Endothelial cell (in vitro differentiated cells): ENCODE measurements around the gene BACE2. TPM values are rescaled to one million over a fixed set of nuclear protein-coding genes. Genes with fewer than 3 reads are reported as not detected.
"Not testable (repeated sequence)": the region's sequence is repeated elsewhere in the genome, so short reads cannot be mapped to it uniquely, and the experiment has no call there.

Source experiments
- DNase-seq: peaks from one replicate; pipeline ENCODE4 v3.0.0; 2021; ENCODE audit warnings: low spot score
- H3K27ac Mint-ChIP-seq: one replicate; pipeline ENCODE4 v1.8.0; 2021; ENCODE audit warnings: mixed read lengths, inconsistent platforms; ENCODE audit not compliant: unreplicated experiment
- H3K27me3 Mint-ChIP-seq: one replicate; pipeline ENCODE4 v1.8.0; 2021; ENCODE audit warnings: mild to moderate bottlenecking, moderate library complexity, mixed read lengths, inconsistent platforms; ENCODE audit not compliant: unreplicated experiment
- H3K36me3 Mint-ChIP-seq: one replicate; pipeline ENCODE4 v1.8.0; 2021; ENCODE audit warnings: mild to moderate bottlenecking, low read depth, mixed read lengths, inconsistent platforms; ENCODE audit not compliant: unreplicated experiment
- H3K4me1 Mint-ChIP-seq: one replicate; pipeline ENCODE4 v1.8.0; 2021; ENCODE audit warnings: mild to moderate bottlenecking, mixed read lengths, inconsistent platforms; ENCODE audit not compliant: unreplicated experiment
- H3K4me3 Mint-ChIP-seq: one replicate; pipeline ENCODE4 v1.8.0; 2021; ENCODE audit warnings: mild to moderate bottlenecking, mixed read lengths, inconsistent platforms; ENCODE audit not compliant: unreplicated experiment
- H3K9me3 Mint-ChIP-seq: one replicate; pipeline ENCODE4 v1.8.0; 2021; ENCODE audit warnings: mixed read lengths, inconsistent platforms; ENCODE audit not compliant: unreplicated experiment
- total RNA-seq: library from RNA; stranded (reverse); fragmentation: NEBNext Ultra II Directional; extraction: Animal tissue kit (Norgen Biotek cat#: 25700); gene quantifications from one replicate; pipeline ENCODE4 v1.2.1, GENCODE V29; 2021; ENCODE audit not compliant: unreplicated experiment
- TF ChIP-seq, protein P1 (sequence below): fragments of 200-600 bp; sonication (generic); IDR thresholded peaks from one replicate; pipeline ENCODE4 v1.5.0; 2021; ENCODE audit warnings: antibody characterized with exemption; ENCODE audit not compliant: unreplicated experiment

BACE2 gene
- total RNA-seq, 1 donor from 2014 or later = 151 TPM

DNA sequence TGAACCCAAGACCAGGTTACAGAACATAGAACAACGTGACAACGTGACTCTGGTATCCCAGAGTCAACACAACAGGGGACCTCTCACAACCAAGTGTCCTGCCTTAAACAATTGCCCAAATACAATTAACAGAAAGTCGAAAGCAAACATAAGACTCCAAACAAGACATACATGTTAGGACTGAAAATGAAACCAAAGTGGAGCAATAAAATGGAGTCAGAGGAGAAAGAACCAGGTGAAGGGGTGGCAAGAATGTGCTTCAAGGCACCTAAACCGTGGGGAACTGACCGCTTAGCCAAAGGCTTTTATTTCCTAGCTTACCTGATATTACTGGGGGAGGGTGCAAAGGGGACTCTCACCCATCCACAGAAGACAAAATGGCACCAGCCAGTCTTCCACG lies 17.8 kb downstream of the BACE2 start:
- H3K4me1 Mint-ChIP-seq = peaks cover 6% of the 10 kb centered on the region
- peaks cover 16% of the 10 kb centered on the region for H3K36me3 Mint-ChIP-seq
- no peaks in the 10 kb centered on the region for H3K27me3 Mint-ChIP-seq
- H3K9me3 Mint-ChIP-seq = no peaks in the 10 kb centered on the region
- no peak overlapping the region for H3K4me3 Mint-ChIP-seq
- TF ChIP-seq, protein P1, sequence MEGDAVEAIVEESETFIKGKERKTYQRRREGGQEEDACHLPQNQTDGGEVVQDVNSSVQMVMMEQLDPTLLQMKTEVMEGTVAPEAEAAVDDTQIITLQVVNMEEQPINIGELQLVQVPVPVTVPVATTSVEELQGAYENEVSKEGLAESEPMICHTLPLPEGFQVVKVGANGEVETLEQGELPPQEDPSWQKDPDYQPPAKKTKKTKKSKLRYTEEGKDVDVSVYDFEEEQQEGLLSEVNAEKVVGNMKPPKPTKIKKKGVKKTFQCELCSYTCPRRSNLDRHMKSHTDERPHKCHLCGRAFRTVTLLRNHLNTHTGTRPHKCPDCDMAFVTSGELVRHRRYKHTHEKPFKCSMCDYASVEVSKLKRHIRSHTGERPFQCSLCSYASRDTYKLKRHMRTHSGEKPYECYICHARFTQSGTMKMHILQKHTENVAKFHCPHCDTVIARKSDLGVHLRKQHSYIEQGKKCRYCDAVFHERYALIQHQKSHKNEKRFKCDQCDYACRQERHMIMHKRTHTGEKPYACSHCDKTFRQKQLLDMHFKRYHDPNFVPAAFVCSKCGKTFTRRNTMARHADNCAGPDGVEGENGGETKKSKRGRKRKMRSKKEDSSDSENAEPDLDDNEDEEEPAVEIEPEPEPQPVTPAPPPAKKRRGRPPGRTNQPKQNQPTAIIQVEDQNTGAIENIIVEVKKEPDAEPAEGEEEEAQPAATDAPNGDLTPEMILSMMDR = no peak
- H3K27ac Mint-ChIP-seq = no peak overlapping the region
- DNase-seq = no peak

DNA sequence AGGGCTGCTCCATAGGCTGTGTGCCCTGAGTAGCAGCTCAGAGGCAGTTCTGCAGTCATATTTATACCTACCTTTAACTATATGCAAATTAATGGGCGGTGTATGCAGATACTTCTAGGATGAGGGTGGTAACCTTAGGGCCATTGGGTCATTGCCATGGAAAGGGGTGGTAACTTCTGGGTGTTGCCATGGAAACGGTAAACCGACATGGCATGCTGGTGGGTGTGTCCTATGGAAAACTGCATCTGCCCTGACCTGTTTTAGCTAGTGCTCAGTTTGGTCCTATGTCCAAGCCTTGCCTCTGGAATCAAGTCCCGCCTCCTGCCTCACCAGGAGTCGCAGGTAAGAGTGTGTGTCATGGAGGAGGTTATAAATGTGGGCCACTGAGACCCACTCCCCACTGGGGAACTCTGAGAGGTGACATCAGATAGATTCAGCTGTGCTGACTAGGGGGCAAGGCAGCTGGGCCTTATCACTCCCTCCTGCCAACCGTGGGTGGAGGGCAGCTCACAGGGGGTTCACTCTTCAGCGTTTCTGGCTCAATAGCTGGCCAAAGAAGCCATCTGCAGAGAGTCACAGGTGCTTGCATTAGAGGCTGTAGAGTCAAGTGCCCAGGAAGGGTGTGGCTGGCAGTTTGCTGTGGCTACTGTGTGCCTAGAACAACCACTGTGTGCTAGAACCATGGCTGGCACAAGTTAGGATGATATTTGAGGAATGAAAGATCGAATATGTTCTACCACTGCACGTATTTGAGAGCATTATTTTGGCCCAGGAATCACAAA lies 19.0 kb downstream of the BACE2 start:
- Mint-ChIP-seq H3K9me3 (no peaks in the 10 kb centered on the region), H3K4me1 (peaks cover 2% of the 10 kb centered on the region), H3K4me3 (no peak overlapping the region), H3K27ac (no peak overlapping the region), H3K36me3 (peaks cover 10% of the 10 kb centered on the region), H3K27me3 (no peaks in the 10 kb centered on the region)
- TF ChIP-seq, protein P1 = no peak
- DNase-seq = no peak

DNA sequence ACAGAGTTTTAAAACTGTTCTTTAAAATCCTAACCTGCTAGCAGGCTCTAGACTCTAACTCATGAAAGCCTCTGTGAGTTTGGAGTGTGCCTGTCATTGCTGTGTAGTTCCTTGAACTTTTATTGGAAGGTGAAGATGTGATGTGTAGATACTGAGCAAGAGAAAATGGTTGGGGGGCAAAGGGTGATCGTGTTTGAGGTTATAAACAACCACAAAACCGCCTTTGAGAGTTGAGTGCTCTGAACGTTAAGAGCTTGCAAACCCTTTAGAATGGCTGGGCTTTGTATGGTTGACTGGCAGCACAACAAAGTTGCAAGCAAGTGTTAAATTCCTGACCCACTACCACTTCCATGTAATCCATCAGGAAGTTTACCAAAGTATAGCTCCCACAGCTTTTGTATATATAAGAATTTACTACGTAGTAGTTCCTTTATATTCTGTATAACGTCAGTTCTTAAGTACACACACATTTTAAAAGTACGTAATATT lies 19.6 kb downstream of the BACE2 start:
- Mint-ChIP-seq H3K27me3 (no peaks in the 10 kb centered on the region), H3K4me1 (peaks cover 2% of the 10 kb centered on the region), H3K4me3 (no peak overlapping the region), H3K9me3 (no peaks in the 10 kb centered on the region), H3K27ac (no peak overlapping the region), H3K36me3 (peaks cover 10% of the 10 kb centered on the region)
- DNase-seq = no peak
- TF ChIP-seq, protein P1 = no peak

DNA sequence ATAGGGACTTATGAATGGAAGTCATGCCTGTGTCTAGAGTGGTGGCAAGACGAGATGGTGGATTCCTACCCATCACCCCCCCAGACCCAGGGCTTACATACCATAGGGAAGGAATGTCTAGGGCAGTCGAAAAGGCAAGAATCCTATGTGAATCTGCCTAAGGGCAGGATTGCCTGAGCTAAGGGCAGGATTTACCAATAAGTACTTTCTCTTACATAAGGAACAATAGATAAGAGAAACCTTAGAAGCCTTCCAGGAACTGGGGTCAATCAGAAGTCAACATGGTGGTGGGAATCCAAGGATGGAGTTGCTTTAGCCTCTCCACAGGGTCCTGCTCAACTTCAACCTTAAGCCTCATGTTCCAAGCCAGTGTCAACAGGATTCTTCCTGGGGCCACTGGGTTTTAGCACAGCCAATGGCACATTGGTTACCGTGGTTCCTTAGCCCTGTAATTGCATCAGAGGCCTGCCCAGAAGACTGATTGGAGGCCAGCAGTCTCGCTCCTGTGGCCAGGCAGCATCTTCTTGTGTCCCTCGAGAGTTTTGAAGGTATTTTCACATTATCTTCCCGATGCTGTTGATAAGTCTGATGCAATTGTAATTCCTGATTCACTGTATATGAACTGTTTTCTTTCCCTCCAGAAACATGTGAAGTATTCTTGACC lies 20.7 kb downstream of the BACE2 start:
- DNase-seq = no peak
- TF ChIP-seq, protein P1 = no peak
- no peak overlapping the region for H3K27ac Mint-ChIP-seq
- no peak overlapping the region for H3K4me3 Mint-ChIP-seq
- peaks cover 10% of the 10 kb centered on the region for H3K36me3 Mint-ChIP-seq
- no peaks in the 10 kb centered on the region for H3K27me3 Mint-ChIP-seq
- H3K4me1 Mint-ChIP-seq = peaks cover 2% of the 10 kb centered on the region
- H3K9me3 Mint-ChIP-seq = no peaks in the 10 kb centered on the region

DNA sequence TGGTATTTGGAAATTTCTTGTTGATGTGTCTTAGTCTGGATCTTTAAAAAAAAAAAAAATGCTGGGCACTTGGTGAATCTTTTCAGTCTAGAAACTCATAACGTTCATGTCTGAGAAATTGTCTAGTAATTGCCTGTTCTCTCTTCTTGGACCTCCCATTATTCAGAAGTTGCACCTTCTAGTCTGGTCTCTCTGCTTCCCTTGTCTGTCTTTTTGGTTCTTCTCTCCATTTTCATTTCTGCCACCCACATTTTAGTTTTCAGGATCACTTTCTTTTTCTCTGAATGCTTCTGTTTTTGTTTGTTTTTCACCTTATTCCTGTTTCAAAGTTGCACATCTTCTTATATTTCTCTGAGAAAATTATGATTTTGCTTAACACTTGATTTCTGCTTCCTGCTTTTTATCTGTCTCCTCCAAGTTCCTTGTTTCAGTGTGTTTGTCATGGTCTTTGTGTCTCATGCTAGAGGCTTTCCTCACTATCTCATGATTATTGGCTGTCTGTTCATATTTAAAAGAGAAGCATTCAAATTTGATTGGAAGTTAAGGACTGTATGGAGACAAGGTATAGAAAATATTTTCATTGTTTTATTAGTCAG lies 21.3 kb downstream of the BACE2 start:
- TF ChIP-seq, protein P1 = no peak
- peaks cover 12% of the 10 kb centered on the region for H3K36me3 Mint-ChIP-seq
- no peaks in the 10 kb centered on the region for H3K27me3 Mint-ChIP-seq
- H3K4me3 Mint-ChIP-seq = no peak overlapping the region
- DNase-seq = no peak
- peaks cover 2% of the 10 kb centered on the region for H3K4me1 Mint-ChIP-seq
- H3K9me3 Mint-ChIP-seq = no peaks in the 10 kb centered on the region
- H3K27ac Mint-ChIP-seq = no peak overlapping the region

DNA sequence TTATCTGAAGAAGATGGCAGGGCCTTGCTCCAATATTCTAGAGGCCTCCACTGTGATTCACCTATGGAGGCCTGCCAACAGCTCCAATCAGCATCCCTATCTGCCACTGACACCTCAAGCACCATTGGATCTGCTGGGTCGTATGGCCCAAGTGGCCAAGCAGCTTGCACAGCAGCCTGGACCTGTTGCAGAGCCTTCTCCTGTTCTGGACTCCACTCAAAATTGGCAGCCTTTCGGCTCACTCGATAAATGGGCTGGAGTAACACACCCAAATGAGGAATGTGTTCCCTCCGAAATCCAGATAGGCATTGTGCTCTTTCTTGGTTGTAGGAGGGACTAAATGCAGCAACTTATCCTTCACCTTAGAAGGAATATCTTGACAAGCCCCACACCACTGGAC lies 24.6 kb downstream of the BACE2 start:
- H3K4me3 Mint-ChIP-seq, H3K27me3 Mint-ChIP-seq, H3K4me1 Mint-ChIP-seq, H3K27ac Mint-ChIP-seq, H3K9me3 Mint-ChIP-seq, DNase-seq: not testable (repeated sequence)
- peaks cover 14% of the 10 kb centered on the region for H3K36me3 Mint-ChIP-seq
